SIG-M5 (cell line): ENCODE results near the gene SRGAP3.

Experiments
- DNase-seq: peaks from one replicate; lab custom pipeline; 2025; lab: John Stamatoyannopoulos, UW

Gene SRGAP3

DNA sequence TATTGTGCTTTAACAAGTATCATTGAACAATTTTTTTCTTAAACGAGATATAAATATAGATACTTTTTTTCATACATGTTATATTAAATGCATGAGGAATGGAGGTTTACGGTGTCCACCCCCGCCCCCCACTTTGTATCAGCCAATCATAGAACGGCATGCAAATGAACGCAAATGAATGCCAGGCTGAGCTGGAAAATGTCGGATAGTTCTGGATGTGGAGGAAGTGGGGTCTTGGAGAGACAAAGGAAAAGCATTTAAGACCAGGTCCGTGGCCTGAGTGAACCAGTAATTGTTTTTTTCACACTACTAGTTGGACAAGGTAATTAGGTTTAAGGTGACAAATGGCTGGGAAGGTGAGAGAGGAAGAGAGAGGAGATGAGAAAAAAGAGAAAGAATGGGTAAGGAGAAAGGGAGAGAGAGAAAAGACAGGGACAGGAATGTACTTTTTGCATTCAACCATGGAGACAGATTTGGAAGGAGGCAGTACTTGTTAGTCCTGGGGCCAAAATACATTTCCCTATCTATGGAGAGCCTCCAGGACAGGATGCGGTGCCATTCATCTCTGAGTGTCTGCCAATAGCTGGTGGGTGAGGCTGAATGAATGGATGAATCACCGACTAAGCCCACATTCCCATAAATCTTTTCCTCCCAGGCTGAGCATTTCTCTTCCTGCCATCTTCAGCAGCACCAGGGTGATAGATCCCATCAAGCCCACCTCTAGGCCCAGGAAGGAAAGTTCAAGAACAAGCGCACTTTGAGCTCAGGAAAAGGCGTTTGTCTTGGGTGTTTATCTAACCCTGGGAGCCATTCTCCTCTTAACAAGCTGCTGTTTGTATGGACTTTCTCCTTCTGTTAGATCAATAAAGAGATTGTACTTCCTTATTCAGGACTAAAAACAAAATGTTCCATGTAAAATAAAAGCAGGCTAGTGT is 284.7 kb downstream of the SRGAP3 start:
- no peak for DNase-seq

DNA sequence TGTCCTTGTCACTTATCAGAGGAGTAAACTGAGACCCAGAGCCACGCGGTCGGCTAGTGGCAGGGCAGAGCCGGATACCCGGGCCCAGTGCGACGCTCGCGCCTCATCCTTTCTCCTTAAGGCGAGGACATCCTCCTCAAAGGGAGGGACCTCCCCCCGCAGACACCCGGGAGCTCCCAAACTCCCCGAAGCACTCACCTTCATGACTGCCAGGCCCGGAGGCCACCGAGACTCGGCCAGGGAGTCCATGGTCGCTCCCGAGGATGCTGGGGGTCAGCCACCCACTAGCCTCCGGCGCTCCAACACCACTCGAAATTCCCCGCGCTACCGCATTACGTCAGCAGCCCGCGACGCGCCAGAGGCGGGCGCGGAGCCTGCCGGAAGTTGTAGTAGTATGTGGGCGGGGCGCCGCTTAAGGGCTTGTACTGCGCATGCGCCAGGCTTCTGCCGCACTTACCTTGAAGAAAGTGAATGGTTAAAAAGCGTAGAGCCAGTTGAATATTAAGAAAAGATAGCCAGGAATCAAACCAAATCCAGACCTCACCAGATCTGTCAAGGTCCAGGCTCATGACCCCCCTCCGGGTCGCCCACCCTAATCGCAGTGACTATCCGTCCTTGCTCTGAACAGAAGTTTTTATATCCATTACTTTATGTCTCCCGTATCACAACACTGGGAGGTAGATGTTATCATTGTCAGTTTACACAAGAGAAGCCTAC is 286.2 kb downstream of the SRGAP3 start, which contains the start of gene RAD18:
RAD18 (minus strand) TSS at position 336 of the 717 bp plus-strand sequence; CDS start at position 249, 87 bp downstream.
- peak; percentile 70 for DNase-seq

DNA sequence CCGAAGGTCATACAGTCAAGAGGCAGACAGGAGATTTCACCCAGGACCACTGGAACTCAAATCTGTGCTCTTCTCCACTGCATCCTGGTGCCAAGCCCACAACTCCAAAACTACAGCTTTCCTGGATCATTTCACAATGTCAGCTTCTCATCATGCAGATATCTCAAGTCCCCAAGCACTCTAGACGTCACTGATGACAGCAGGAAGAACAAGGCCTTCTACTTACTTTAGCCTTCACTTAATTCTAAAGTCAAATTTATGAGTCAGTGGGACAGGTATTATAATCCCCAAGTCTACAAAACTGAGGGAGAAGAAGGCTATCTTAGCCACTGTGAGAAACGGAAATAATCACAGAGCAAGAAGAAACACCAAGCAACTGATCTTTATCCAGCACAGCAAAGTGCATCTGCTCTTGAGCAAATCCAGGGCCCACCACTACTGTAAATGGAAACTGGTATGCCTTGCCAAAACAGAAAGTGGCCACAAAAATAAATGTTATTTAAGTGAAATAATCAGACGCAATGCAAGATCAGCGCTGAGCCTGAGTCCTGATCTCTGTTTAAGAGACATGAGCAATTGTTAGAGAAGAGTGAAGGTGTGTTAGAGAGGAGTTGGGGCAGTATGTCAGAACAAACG is 287.1 kb downstream of the SRGAP3 start:
- DNase-seq: no peak

DNA sequence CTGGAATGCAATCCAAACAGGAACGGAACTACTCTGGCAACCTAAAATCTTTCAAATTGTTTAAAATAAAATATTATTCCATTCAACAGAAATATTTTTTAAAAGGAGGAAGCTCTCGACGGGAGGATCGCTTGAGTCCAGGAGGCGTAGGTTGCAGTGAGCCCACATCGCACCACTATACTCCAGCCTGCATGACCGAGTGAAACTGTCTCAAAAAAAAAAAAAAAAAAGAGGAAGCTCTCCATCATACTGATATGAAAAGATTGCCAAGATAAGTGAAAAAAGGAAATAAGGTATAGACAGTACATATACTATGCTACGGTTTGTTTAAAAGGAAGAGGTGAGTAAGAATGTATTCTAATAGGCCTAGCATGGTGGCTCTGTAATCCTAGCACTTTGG is 289.8 kb downstream of the SRGAP3 start:
- peak; percentile 32 for DNase-seq

DNA sequence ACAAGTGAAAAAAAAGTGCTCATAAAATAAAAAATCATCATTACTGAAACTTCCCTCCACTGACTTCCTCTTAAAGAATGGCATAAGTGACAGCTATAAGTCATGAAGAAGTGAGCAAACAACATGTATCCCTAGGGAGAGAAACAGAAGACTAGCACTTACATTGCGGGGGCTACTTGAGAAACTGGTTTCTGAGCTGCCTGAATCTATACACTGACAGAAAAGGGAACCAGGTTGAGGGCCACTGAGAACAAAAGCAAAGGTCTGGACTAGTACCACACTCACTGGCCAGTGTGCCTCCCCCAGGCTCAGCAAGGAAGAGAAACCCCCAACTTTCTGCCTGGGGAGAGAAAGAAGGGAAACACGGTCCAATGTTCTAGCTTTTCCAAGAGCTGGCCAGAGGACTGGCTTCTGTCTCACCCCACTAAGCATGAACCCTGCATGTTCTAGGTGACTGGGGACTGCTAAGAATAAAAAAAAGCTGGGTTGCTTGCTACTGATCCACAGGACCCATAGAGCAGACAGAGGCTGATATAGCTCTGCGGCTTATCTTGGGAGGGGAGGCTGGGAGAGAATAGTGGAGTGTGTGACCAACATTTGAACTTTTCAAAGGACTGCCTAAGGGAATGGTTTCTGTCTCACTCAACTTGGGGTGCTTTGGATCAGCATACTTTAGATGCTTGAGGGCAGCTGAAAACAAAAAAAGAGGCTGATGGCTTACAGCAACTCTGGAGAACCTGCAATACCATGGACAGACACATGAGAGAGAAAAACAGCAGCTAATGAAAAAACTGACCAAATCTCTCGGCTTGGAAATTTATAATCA is 294.3 kb downstream of the SRGAP3 start:
- DNase-seq: no peak

DNA sequence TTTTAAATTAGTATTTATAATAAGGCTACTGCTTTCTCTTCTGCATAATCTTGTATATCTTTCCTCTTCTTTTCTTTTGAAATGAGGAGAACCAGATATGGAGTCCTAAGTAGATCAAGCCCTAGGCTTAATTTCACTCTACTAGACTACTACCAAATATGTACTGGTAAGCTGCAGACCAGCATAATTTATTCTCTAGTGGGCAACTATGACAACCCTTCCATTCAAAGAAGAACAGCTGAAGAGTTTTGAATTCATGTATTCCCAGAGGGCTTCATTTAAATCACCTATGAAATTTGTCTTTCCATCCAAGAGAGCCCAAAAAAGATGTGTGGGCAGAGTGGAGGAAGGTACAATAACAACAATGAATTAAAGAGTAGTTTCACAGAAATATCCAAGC is 296.1 kb downstream of the SRGAP3 start:
- no peak for DNase-seq

DNA sequence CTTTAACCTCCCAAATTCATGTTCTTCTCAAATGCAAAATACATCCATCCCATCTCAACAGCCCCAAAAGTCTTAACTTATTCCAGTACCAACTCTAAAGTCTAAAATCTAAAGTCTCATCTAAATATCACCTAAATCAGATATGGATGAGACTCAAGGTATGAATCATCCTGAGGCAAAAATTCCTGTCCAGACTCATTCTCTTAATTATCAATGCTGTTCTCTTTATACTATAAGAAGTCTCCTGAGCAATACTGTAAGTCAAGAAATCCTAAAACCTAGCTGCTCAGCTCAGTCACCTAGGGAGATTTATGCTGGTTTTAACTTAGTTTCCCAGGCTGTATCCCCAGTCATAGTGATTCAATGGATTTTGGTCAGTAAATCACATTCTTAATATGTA is 297.3 kb downstream of the SRGAP3 start:
- no peak for DNase-seq

DNA sequence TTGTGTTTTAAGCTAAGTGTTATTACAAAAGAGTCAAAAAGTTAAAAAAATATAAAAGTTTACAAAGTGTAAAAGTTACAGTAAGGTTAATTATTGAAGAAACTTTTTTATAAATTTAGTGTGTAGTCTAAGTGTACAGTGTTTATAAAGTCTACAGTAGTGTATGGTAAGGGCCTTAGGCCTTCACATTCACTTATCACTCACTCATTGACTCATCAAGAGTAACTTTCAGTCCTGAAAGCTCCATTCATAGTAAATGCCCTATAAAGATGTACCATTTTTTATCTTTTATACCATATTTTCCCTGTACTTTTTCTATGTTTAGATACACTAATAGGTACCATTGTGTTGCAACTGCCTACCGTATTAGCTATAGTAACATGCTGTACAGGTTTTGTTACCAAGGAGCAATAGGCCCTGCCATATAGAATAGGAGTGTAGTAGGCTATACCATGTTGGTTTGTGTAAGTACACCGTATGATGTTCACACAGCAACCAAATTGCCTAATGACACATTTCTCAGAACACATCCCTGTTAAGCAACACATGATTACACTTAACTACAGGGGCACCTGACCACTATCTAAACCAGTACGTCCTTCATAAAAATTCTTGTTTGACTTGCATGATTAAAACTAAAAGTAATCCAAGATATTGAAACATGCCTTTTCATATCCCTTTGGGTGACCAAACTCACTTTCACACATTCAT is 303.4 kb downstream of the SRGAP3 start:
- no peak for DNase-seq

DNA sequence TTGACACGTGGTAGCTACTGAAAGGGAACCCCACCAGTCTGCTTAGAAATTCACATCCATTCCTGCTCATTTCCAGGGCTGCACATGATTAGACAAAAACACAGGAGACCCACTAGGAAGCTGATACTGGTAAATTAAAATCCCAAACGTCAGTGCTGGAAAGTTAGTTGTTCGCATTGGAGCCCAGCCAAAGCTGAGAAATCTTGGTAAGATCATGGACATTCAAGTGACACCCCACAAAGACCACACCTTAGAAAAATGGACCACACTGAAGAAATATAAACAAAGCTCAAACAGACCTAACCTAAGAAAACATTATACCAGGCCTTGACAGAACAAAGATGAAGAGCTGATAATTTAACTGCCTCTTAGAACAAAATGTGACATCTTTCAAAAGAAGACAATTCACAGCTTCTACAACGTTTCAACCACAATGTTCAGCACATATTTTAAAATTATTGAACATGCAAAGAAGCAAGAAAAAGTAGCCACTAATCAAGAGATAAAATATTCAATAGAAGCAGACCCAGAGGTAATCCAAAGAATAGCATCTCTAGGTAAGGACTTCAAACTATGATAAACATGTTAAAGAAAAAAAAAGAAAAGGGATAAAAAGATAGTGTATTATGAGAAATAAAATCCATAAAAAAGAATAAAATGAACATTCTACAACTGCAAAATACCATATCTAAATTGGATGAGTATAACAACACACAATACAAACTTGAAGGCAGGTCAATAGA is 306.5 kb downstream of the SRGAP3 start:
- no peak for DNase-seq

DNA sequence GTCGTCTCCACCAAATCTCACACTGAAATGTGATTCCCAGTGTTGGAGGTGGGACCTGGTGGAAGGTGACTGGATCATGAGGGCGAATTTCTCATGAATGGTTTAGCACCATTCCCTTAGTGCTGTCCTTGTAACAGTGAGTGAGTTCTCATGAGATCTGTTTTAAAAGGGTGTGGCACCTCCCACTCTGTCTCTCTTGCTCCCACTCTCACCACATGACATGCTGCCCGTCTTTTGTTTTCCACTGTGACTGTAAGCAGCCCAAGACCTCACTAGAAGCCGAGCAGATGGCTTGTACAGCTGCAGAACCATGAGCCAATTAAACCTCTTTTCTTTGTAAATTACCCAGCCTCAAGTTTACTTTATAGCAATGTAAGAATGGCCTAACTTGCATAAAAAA is 307.3 kb downstream of the SRGAP3 start:
- no peak for DNase-seq

DNA sequence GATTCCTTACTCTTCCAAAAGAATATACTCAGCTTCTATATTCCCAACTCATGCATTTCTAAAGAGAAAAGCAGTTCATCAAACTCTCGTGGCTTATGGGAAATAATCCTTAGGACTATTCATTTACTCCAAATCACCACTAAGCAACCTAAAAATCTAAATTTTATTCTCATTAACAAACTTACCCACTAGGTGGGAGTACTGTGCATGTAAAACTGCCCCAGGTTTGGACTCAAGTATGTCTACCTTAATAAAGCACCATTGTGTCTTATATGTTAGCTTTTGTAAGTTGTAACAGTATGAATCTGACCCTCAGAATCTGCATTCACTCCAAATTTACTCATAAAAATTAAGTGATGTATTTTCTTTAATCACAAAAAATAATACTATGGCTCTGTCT is 311.4 kb downstream of the SRGAP3 start:
- DNase-seq: no peak

DNA sequence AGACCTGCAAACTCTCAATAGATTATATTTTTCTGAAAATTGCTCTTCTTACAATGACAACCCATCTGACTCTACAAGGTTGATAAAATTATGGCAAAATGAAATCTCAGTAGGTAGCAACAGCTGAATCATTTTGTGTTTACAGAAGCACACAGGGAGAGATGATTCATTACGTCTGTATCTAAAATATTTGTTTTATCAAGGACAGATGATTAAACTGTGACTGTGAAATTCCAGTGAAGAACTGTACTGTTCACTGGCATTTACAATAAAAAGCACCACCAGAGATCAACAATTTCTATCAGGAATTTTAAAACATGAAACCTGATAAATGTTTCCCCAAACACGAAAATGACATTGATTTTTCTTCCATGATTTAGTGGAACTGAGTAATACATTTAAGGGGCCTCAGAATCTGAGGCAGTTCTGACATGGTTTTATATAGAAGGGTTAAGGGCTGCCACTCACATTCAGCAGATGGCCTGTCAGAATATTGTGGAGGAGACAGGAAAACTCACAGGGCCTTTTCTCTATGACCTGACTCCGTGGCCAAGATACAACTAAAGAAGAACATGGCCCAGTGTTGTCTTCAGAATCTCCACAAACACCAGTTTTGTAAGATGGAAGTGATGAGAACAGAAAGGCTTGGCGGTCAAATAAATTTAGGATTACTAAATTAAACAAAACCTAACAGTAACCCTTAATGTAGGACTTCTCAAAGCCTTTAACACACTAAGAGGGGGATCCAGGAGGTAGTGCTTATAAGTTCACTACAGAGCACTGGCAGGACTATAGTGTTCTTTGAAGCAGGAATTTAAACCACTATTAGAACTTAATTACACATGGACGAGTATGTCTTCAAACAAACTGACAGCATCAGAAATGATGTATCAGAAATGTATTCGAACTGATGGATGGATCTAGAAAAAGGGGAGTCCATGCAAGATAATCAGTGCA is 312.1 kb downstream of the SRGAP3 start:
- no peak for DNase-seq

DNA sequence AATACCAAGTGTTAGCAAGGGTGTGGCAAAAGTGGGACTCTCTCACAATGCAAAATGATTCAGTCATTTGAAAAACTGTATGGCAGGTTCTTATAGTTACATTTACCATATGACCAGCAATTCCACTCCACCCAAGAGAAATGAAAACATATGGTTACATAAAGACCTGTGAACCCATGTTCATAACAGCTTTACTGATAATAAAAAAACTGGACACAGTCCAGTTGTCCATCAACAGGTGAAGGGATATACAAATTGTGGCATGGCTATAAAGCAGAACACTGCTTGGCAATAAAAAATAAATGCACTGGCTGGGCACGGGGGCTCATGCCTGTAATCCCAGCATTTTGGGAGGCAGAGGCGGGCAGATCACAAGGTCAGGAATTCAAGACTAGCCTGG is 316.9 kb downstream of the SRGAP3 start:
- no peak for DNase-seq

DNA sequence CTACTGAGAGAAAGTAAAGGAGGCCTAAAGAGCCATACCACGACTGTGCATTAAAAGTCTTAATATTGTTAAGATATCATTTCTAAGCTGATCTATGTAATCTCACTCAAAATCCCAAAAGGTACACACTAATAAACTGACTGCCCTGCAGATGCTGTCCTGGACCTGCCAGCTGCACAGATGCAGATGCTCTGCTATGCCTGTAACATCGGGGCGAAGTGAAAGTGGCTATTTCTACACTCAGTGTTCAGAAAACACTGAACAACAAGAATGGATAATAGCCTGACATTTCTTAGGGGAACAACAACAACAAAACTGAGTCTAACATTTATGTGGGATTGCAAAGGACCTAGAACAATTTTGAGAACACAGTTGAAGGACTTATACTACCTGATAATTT is 318.1 kb downstream of the SRGAP3 start:
- DNase-seq: no peak
